GM20000 (cell line): Measurements from ENCODE around the gene CKAP2L.

Source experiments
- DNase-seq: peaks from one replicate; pipeline ENCODE4 v3.0.0; 2012; ENCODE audit warnings: low spot score
- CTCF ChIP-seq: IDR thresholded peaks from 2 replicates; pipeline ENCODE4 v1.5.1; 2012; ENCODE audit warnings: mild to moderate bottlenecking, control low read depth; ENCODE audit errors: extremely low read depth, missing control alignments

Gene CKAP2L

GRCh38 chr2:112750560-112750843 is 13.9 kb downstream of the CKAP2L start:
- DNase-seq: no peak
- TF ChIP-seq CTCF: no peak

- DNase-seq: peak; percentile 72
- TF ChIP-seq CTCF: peak; percentile 97
Measured at GRCh38 chr2:112749755-112750559, 14.5 kb downstream of the CKAP2L start.

GRCh38 chr2:112740527-112740926 is 23.9 kb downstream of the CKAP2L start:
- DNase-seq: no peak
- TF ChIP-seq CTCF: no peak

- no peak for TF ChIP-seq CTCF
- DNase-seq: no peak
Measured at GRCh38 chr2:112737542-112738232, 26.7 kb downstream of the CKAP2L start.

GRCh38 chr2:112733871-112734270 is 30.5 kb downstream of the CKAP2L start:
- no peak for TF ChIP-seq CTCF
- no peak for DNase-seq

GRCh38 chr2:112733456-112733855 is 31.0 kb downstream of the CKAP2L start:
- TF ChIP-seq CTCF: no peak
- DNase-seq: no peak

GRCh38 chr2:112731479-112731878 is 32.9 kb downstream of the CKAP2L start:
- no peak for DNase-seq
- no peak for TF ChIP-seq CTCF
